Endothelial cell of umbilical vein (primary cell): ENCODE data around the gene NOP58. TPM values are rescaled to one million over a fixed set of nuclear protein-coding genes. Genes with fewer than 3 reads are reported as not detected.

ENCODE experiments used
- BruUV-seq: library from RNA; stranded (reverse); fragments of 400-500 nt; replicated peaks from 2 replicates; lab custom pipeline; 2021; lab: Mats Ljungman, UMichigan
- CTCF ChIA-PET: fragments of 300-600, 350-600 bp; sonication (Branson Sonifier 250); formaldehyde crosslinking; loops from one replicate; lab custom pipeline; 2021; ENCODE audit warnings: antibody characterized with exemption, inconsistent platforms; lab: Charles Lee
- POLR2A ChIA-PET: fragments of 300-600, 350-600 bp; sonication (Branson Sonifier 250); formaldehyde crosslinking; loops from one replicate; lab custom pipeline; 2021; ENCODE audit warnings: antibody characterized with exemption, inconsistent platforms; lab: Charles Lee
- DNase-seq: peaks from one replicate; pipeline ENCODE4 v3.0.0-alpha.2; 2011; ENCODE audit warnings: low read depth, low spot score
- FAIRE-seq: peaks from 2 replicates; lab custom pipeline; 2011; peaks lifted over from hg19 to GRCh38; lab: Jason Lieb, UNC
- H2AFZ ChIP-seq: 2 replicates; pipeline ENCODE4 v1.6.0; 2012; ENCODE audit warnings: low read depth, low read length, control low read depth, inconsistent platforms
- H3K27ac ChIP-seq: 2 replicates; pipeline ENCODE4 v1.5.1; 2011; ENCODE audit warnings: low read depth, mild to moderate bottlenecking, control low read depth, low read length, moderate library complexity; ENCODE audit not compliant: insufficient read depth
- H3K27me3 ChIP-seq, 2 experiments: 2 replicates each; pipeline versions ENCODE4 v1.6.0 to v1.6.1; 2011; ENCODE audit warnings: low read length in 2 of 2, mixed read lengths in 1 of 2; ENCODE audit not compliant: control insufficient read depth in 2 of 2, insufficient read depth in 2 of 2
- H3K36me3 ChIP-seq, 2 experiments: 2 replicates in 1 of 2; 3 replicates in 1 of 2; pipeline ENCODE4 v1.5.1; 2011; ENCODE audit warnings: low read length in 2 of 2, mild to moderate bottlenecking in 1 of 2, moderate library complexity in 1 of 2; ENCODE audit not compliant: control insufficient read depth in 2 of 2, insufficient read depth in 2 of 2; ENCODE audit errors: extremely low read depth in 1 of 2
- H3K4me1 ChIP-seq: 3 replicates; pipeline ENCODE4 v1.5.1; 2011; ENCODE audit warnings: mild to moderate bottlenecking, low read length; ENCODE audit not compliant: control insufficient read depth, insufficient read depth; ENCODE audit errors: extremely low read depth
- H3K4me2 ChIP-seq: 2 replicates; pipeline ENCODE4 v1.6.1; 2011; ENCODE audit warnings: low read length, control low read depth, mixed read lengths; ENCODE audit not compliant: insufficient read depth
- H3K4me3 ChIP-seq, 3 experiments: fragments of 200-600 bp in 1 of 3; sonication (generic), shearing (Covaris generic) in 1 of 3; replicated peaks in 1 of 3; 2 replicates each; pipeline ENCODE4 v1.5.1; 2011 to 2016; ENCODE audit warnings: control low read depth in 3 of 3, low read length in 3 of 3, mild to moderate bottlenecking in 2 of 3, inconsistent platforms in 1 of 3, low read depth in 1 of 3, moderate library complexity in 1 of 3; ENCODE audit not compliant: insufficient read depth in 1 of 3
- H3K79me2 ChIP-seq: 2 replicates; pipeline ENCODE4 v1.6.0; 2012; ENCODE audit warnings: low read length, inconsistent platforms; ENCODE audit not compliant: control insufficient read depth, insufficient read depth
- H3K9ac ChIP-seq: replicated peaks from 2 replicates; pipeline ENCODE3; 2011; ENCODE audit warnings: low read length, control low read depth; ENCODE audit not compliant: insufficient read depth; ENCODE audit errors: extremely low read depth
- H3K9me1 ChIP-seq: replicated peaks from 3 replicates; pipeline ENCODE4 v1.6.0; 2011; ENCODE audit warnings: mild to moderate bottlenecking, low read length; ENCODE audit not compliant: control insufficient read depth, insufficient read depth; ENCODE audit errors: extremely low read depth
- H3K9me3 ChIP-seq: replicated peaks from 2 replicates; pipeline ENCODE4 v1.5.1; 2012; ENCODE audit warnings: low read length, inconsistent platforms; ENCODE audit not compliant: control insufficient read depth, insufficient read depth
- H4K20me1 ChIP-seq: replicated peaks from 2 replicates; pipeline ENCODE3; 2011; ENCODE audit warnings: mild to moderate bottlenecking, low read length; ENCODE audit not compliant: control insufficient read depth, insufficient read depth; ENCODE audit errors: extremely low read depth
- CTCF ChIP-seq, 2 donors: IDR thresholded peaks; 1 replicate in 1 of 2; 2 replicates in 1 of 2; pipeline ENCODE4 v1.5.1; 2011; ENCODE audit warnings: low read length in 2 of 2, mild to moderate bottlenecking in 2 of 2, moderate library complexity in 2 of 2, control low read depth in 1 of 2, inconsistent platforms in 1 of 2, low read depth in 1 of 2; ENCODE audit not compliant: insufficient read depth in 1 of 2; ENCODE audit errors: extremely low read depth in 1 of 2
- EZH2 ChIP-seq: IDR thresholded peaks from 2 replicates; pipeline ENCODE4 v1.6.1; 2012; ENCODE audit warnings: borderline replicate concordance, low read depth, mild to moderate bottlenecking, moderate library complexity, low read length, inconsistent platforms; ENCODE audit not compliant: severe bottlenecking
- FOS ChIP-seq: IDR thresholded peaks from 2 replicates; pipeline ENCODE4 v1.6.1; 2011; ENCODE audit warnings: mild to moderate bottlenecking, low read length, moderate library complexity, borderline replicate concordance; ENCODE audit not compliant: insufficient read depth
- GATA2 ChIP-seq: IDR thresholded peaks from 2 replicates; pipeline ENCODE4 v1.7.0; 2011; ENCODE audit warnings: low read depth, mild to moderate bottlenecking, moderate library complexity, mixed read lengths, low read length; ENCODE audit not compliant: insufficient read length, insufficient read depth
- MAX ChIP-seq: IDR thresholded peaks from 2 replicates; pipeline ENCODE4 v1.6.1; 2011; ENCODE audit not compliant: insufficient read depth, insufficient read length
- POLR2AphosphoS5 ChIP-seq: IDR thresholded peaks from 2 replicates; pipeline ENCODE4 v1.6.1; 2012; ENCODE audit warnings: low read depth, mild to moderate bottlenecking, control low read depth, low read length, moderate library complexity; ENCODE audit not compliant: insufficient read depth
- dilution Hi-C: fragments of 300-500 bp; cut with MboI; formaldehyde crosslinking; loops from one replicate; pipeline ENCODE4 v1.15.0; 2019; ENCODE audit warnings: low sequenced_read_pairs; ENCODE audit not compliant: extremely low pct_ligation_motif_present
- intact Hi-C: fragments of 100-400 bp; cut with micrococcal nuclease; formaldehyde crosslinking; loops from one replicate; pipeline ENCODE4 v1.10.0; 2022
- polyA plus RNA-seq, 4 experiments: library from polyadenylated mRNA; depleted of rRNA in 3 of 4; stranded (reverse) in 3 of 4; unstranded in 1 of 4; fragments of >200 nt; gene quantifications; 2 replicates each; pipeline versions ENCODE4 v1.2.1 to v1.2.3, GENCODE V29; 2011 to 2012; ENCODE audit warnings: missing spikeins in 1 of 4
- total RNA-seq: library from RNA; stranded (reverse); gene quantifications from 2 replicates; pipeline ENCODE4 v1.2.3, GENCODE V29; 2021

The NOP58 gene
- total and polyA plus RNA-seq, 2 donors (not counting 3 experiments of a cell fraction or from before 2014, with no cell fraction given), result 21.7 to 71.4 TPM

- Histone ChIP-seq H3K9me3 (no peaks in the 10 kb centered on the region), H3K4me3 (no peak overlapping the region), H3K4me1 (peaks cover 23% of the 10 kb centered on the region), H2AFZ (no peak overlapping the region), H3K4me2 (no peak overlapping the region), H3K9ac (no peak overlapping the region), H4K20me1 (no peaks in the 10 kb centered on the region), H3K9me1 (no peaks in the 10 kb centered on the region), H3K27ac (no peak overlapping the region), H3K27me3 (no peaks in the 10 kb centered on the region), H3K79me2 (peaks cover 24% of the 10 kb centered on the region), H3K36me3 (peaks cover 7 to 10% of the 10 kb centered on the region in 2 experiments)
- TF ChIP-seq FOS, result no peak
- TF ChIP-seq MAX, result no peak
- no peak for TF ChIP-seq CTCF (IDR thresholded peaks at IDR 0.05; ENCODE audit: extremely low read depth in 1 of 2, insufficient read depth in 1 of 2, low read depth in 1 of 2, low read length in 2 of 2)
- TF ChIP-seq EZH2, result no peak
- TF ChIP-seq GATA2, result no peak
- TF ChIP-seq POLR2AphosphoS5, result no peak
- intact Hi-C loops, result loop anchor here (5.0 kb wide), 1 partner anchor 176 kb away; no protein-coding TSS in a partner anchor
- DNase-seq (no peak), FAIRE-seq (no peak)
- ChIA-PET POLR2A (no interaction called here), CTCF (interaction anchor here (0.7 kb wide), 1 partner anchor 17 kb away, joined by 5 read pairs; no protein-coding TSS in a partner anchor)
- dilution Hi-C loops, result no loop called here
- no TSS peak for BruUV-seq
Observed at GRCh38 chr2:202290970-202291369, 25.4 kb downstream of the NOP58 start.
